ENCODE results near the gene SELENOP.

SELENOP gene

DNA sequence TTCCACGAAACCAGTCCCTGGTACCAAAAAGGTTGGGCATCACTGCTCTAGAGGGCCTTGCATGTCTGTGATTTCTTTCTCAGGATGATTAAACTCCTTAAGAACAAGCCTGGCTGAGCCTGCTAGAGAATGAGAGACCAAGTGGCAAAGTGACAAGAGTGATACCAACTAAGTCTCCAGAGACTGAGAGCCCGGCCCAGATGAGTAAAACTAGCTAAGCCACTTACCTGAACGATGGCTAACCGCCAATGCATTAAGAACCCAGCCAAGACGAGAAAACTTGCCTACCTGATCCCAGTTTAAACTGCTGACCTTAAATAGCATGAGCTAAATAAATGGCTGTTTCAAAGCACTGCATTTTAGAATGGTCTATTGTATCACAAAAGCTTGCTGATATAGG, 60.6 kb downstream of the SELENOP start:
- Histone ChIP-seq H3K9ac (ENCODE audit: low read length) (no peak overlapping the region), H3K4ac (ENCODE audit: low read depth in 1 of 2, low read length in 2 of 2) (no peak overlapping the region), H3K18ac (ENCODE audit: low read depth in 1 of 2, low read length in 2 of 2) (no peak overlapping the region), H3K9me3 (ENCODE audit: control insufficient read depth, low read length) (no peaks in the 10 kb centered on the region), H3K4me1 (ENCODE audit: control insufficient read depth, insufficient read depth, low read depth, low read length) (no peaks in the 10 kb centered on the region), H3K79me1 (replicated peaks; ENCODE audit: low read length, poor library complexity, severe bottlenecking) (no peaks in the 10 kb centered on the region), H3K4me3 (ENCODE audit: insufficient read depth in 1 of 2, low read depth in 1 of 2, low read length in 2 of 2) (no peak overlapping the region), H3K4me2 (ENCODE audit: low read length, poor library complexity, severe bottlenecking) (no peak overlapping the region), H2BK5ac (ENCODE audit: low read depth, low read length, poor library complexity, severe bottlenecking) (no peak overlapping the region), H2BK15ac (ENCODE audit: low read depth, poor library complexity, severe bottlenecking) (no peak overlapping the region), H4K8ac (ENCODE audit: low read length) (no peak overlapping the region), H3K14ac (ENCODE audit: low read length in 2 of 2) (no peak overlapping the region), H3K27me3 (ENCODE audit: control insufficient read depth in 1 of 2, insufficient read depth in 1 of 2, low read length in 2 of 2) (no peaks in the 10 kb centered on the region), H2AK5ac (ENCODE audit: low read length, severe bottlenecking) (no peak overlapping the region), H2BK12ac (ENCODE audit: low read length in 2 of 2) (no peak overlapping the region), H2BK120ac (ENCODE audit: low read depth, low read length) (no peak overlapping the region), H3K27ac (ENCODE audit: low read length, poor library complexity, severe bottlenecking) (no peak overlapping the region), H3K36me3 (ENCODE audit: control insufficient read depth in 1 of 2, insufficient read depth in 2 of 2, low read depth in 1 of 2, low read length in 2 of 2) (no peaks in the 10 kb centered on the region), H3K23ac (ENCODE audit: low read length in 2 of 2) (no peak overlapping the region), H4K91ac (ENCODE audit: low read length) (no peak overlapping the region), H2AFZ (ENCODE audit: low read depth, low read length) (no peak overlapping the region)
- WGBS = 80% methylated on average over 4 of the region's 5 CpGs
- DNase-seq = no peak

DNA sequence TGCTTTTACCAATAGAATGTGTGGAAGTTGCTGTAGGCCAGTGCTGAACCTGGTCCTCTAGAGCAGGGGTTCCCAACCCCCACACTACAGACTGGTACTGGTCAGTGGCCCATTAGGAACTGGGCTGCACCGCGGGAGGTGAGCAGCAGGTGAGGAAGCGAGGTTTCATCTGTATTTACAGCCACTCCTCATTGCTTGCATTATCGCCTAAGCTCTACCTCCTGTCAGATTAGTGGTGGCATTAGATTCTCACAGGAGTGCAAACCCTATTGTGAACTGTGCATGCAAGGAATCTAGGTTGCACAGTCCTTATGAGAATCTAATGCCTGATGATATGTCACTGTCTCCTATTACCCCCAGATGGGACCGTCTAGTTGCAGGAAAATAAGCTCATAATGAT, 61.2 kb downstream of the SELENOP start:
- no peak for DNase-seq
- no peak overlapping the region for H3K27ac ChIP-seq (ENCODE audit: low read length, poor library complexity, severe bottlenecking)
- no peak overlapping the region for H3K14ac ChIP-seq (ENCODE audit: low read length in 2 of 2)
- no peak overlapping the region for H2AK5ac ChIP-seq (ENCODE audit: low read length, severe bottlenecking)
- H3K4ac ChIP-seq (ENCODE audit: low read depth in 1 of 2, low read length in 2 of 2) = no peak overlapping the region
- no peak overlapping the region for H2BK120ac ChIP-seq (ENCODE audit: low read depth, low read length)
- no peaks in the 10 kb centered on the region for H3K79me1 ChIP-seq (replicated peaks; ENCODE audit: low read length, poor library complexity, severe bottlenecking)
- H3K4me2 ChIP-seq (ENCODE audit: low read length, poor library complexity, severe bottlenecking) = no peak overlapping the region
- H2BK12ac ChIP-seq (ENCODE audit: low read length in 2 of 2) = no peak overlapping the region
- no peaks in the 10 kb centered on the region for H3K4me1 ChIP-seq (ENCODE audit: control insufficient read depth, insufficient read depth, low read depth, low read length)
- peak overlapping the region in 1 of 2 experiments; percentile 23 for H3K23ac ChIP-seq (ENCODE audit: low read length in 2 of 2)
- no peaks in the 10 kb centered on the region for H3K9me3 ChIP-seq (ENCODE audit: control insufficient read depth, low read length)
- no peaks in the 10 kb centered on the region for H3K27me3 ChIP-seq (ENCODE audit: control insufficient read depth in 1 of 2, insufficient read depth in 1 of 2, low read length in 2 of 2)
- H4K8ac ChIP-seq (ENCODE audit: low read length) = no peak overlapping the region
- no peak overlapping the region for H3K9ac ChIP-seq (ENCODE audit: low read length)
- H3K4me3 ChIP-seq (ENCODE audit: insufficient read depth in 1 of 2, low read depth in 1 of 2, low read length in 2 of 2) = no peak overlapping the region
- H3K18ac ChIP-seq (ENCODE audit: low read depth in 1 of 2, low read length in 2 of 2) = no peak overlapping the region
- no peak overlapping the region for H2BK5ac ChIP-seq (ENCODE audit: low read depth, low read length, poor library complexity, severe bottlenecking)
- WGBS = 97% methylated on average over 4 of the region's 5 CpGs
- no peak overlapping the region for H4K91ac ChIP-seq (ENCODE audit: low read length)
- no peak overlapping the region for H2BK15ac ChIP-seq (ENCODE audit: low read depth, poor library complexity, severe bottlenecking)
- no peaks in the 10 kb centered on the region for H3K36me3 ChIP-seq (ENCODE audit: control insufficient read depth in 1 of 2, insufficient read depth in 2 of 2, low read depth in 1 of 2, low read length in 2 of 2)
- no peak overlapping the region for H2AFZ ChIP-seq (ENCODE audit: low read depth, low read length)
